GM23338 (cell line): ENCODE results near the gene CRYL1. TPM values are rescaled to one million over a fixed set of nuclear protein-coding genes. Genes with fewer than 3 reads are reported as not detected.

Experiments used
- ATAC-seq: fragments of 200-7000 bp; cut with Tn5 transposase; 3 replicates; pipeline ENCODE4 v1.9.1; 2020
- DNase-seq: peaks from one replicate; pipeline ENCODE4 v3.0.0-alpha.2; 2015; ENCODE audit warnings: low spot score
- H2AFZ ChIP-seq: fragments of 200-600 bp; sonication (generic); 2 replicates; pipeline ENCODE4 v1.8.0; 2016; ENCODE audit warnings: antibody characterized with exemption, mild to moderate bottlenecking, moderate library complexity
- H3F3A ChIP-seq: fragments of 200-600 bp; sonication (generic); replicated peaks from 2 replicates; pipeline ENCODE4 v1.8.0; 2017; ENCODE audit warnings: antibody characterized with exemption, mixed run types, low read depth
- H3K27ac ChIP-seq: fragments of 200-600 bp; sonication (generic); 2 replicates; pipeline ENCODE4 v1.6.1; 2016; ENCODE audit warnings: low read depth
- H3K27me3 ChIP-seq: fragments of 200-600 bp; sonication (generic); 2 replicates; pipeline ENCODE4 v1.8.0; 2016; ENCODE audit warnings: mild to moderate bottlenecking, mixed run types, moderate library complexity; ENCODE audit not compliant: insufficient read depth
- H3K36me3 ChIP-seq: fragments of 200-600 bp; sonication (generic); 2 replicates; pipeline ENCODE4 v1.8.0; 2016; ENCODE audit warnings: mild to moderate bottlenecking; ENCODE audit not compliant: insufficient read depth
- H3K4me1 ChIP-seq: fragments of 200-600 bp; sonication (generic); 2 replicates; pipeline ENCODE4 v1.8.0; 2016; ENCODE audit warnings: mild to moderate bottlenecking, moderate library complexity; ENCODE audit not compliant: insufficient read depth
- H3K4me2 ChIP-seq: fragments of 200-600 bp; sonication (generic); 2 replicates; pipeline ENCODE4 v1.7.1; 2017; ENCODE audit warnings: mixed run types
- H3K4me3 ChIP-seq: fragments of 200-600 bp; sonication (generic); 2 replicates; pipeline ENCODE4 v1.6.1; 2016; ENCODE audit warnings: mixed run types
- H3K79me2 ChIP-seq: fragments of 200-600 bp; sonication (generic); replicated peaks from 2 replicates; pipeline ENCODE4 v1.8.0; 2017; ENCODE audit warnings: mild to moderate bottlenecking; ENCODE audit not compliant: insufficient read depth
- H3K9me2 ChIP-seq: fragments of 200-600 bp; sonication (generic); 2 replicates; pipeline ENCODE4 v1.8.0; 2017; ENCODE audit not compliant: insufficient read depth
- H4K20me1 ChIP-seq: fragments of 200-600 bp; sonication (generic); replicated peaks from 2 replicates; pipeline ENCODE4 v1.8.0; 2017; ENCODE audit warnings: mild to moderate bottlenecking; ENCODE audit not compliant: insufficient read depth
- H3K27ac Mint-ChIP-seq: 2 replicates; pipeline ENCODE4 v1.8.0; 2020; ENCODE audit warnings: inconsistent platforms, mild to moderate bottlenecking, moderate library complexity, mixed read lengths
- H3K27me3 Mint-ChIP-seq: 3 replicates; pipeline ENCODE4 v1.8.0; 2022; ENCODE audit warnings: low read depth, mild to moderate bottlenecking, moderate library complexity, mixed read lengths, inconsistent platforms; ENCODE audit not compliant: insufficient read depth, poor library complexity
- H3K36me3 Mint-ChIP-seq: 3 replicates; pipeline ENCODE4 v1.8.0; 2021; ENCODE audit warnings: low read depth, mild to moderate bottlenecking, inconsistent platforms, moderate library complexity, mixed read lengths
- H3K4me1 Mint-ChIP-seq: 3 replicates; pipeline ENCODE4 v1.8.0; 2020; ENCODE audit warnings: mild to moderate bottlenecking, inconsistent platforms, mixed read lengths
- H3K4me3 Mint-ChIP-seq: 3 replicates; pipeline ENCODE4 v1.8.0; 2021; ENCODE audit warnings: moderate library complexity, mild to moderate bottlenecking, inconsistent platforms, mixed read lengths
- H3K9me3 Mint-ChIP-seq: 3 replicates; pipeline ENCODE4 v1.8.0; 2020; ENCODE audit warnings: moderate library complexity, mild to moderate bottlenecking, inconsistent platforms, mixed read lengths
- EZH2 ChIP-seq: fragments of 200-600 bp; sonication (generic); IDR thresholded peaks from one replicate; pipeline ENCODE4 v1.8.0; 2017; ENCODE audit warnings: antibody characterized with exemption, mild to moderate bottlenecking, low read depth; ENCODE audit not compliant: unreplicated experiment
- EZH2phosphoT487 ChIP-seq: fragments of 200-600 bp; sonication (generic); IDR thresholded peaks from one replicate; pipeline ENCODE4 v1.8.1; 2018; ENCODE audit warnings: antibody characterized with exemption; ENCODE audit not compliant: unreplicated experiment
- JUNB ChIP-seq: IDR thresholded peaks from one replicate; pipeline ENCODE4 v1.6.1; 2016; ENCODE audit warnings: antibody characterized with exemption; ENCODE audit not compliant: unreplicated experiment
- NANOG ChIP-seq: IDR thresholded peaks from 2 replicates; pipeline ENCODE4 v1.6.1; 2016; ENCODE audit warnings: antibody characterized with exemption, borderline replicate concordance
- POLR2AphosphoS5 ChIP-seq: IDR thresholded peaks from 2 replicates; pipeline ENCODE4 v1.6.1; 2016; ENCODE audit warnings: antibody characterized with exemption, low read depth
- STAT1 ChIP-seq: IDR thresholded peaks from one replicate; pipeline ENCODE4 v1.6.1; 2016; ENCODE audit warnings: antibody characterized with exemption; ENCODE audit not compliant: unreplicated experiment
- ZNF114 ChIP-seq: fragments of 250-450 bp; sonication (Bioruptor Pico); IDR thresholded peaks from 2 replicates; pipeline ENCODE4 v1.5.0; 2020; ENCODE audit warnings: mild to moderate bottlenecking, moderate library complexity
- polyA plus RNA-seq: library from polyadenylated mRNA; unstranded; fragments of >200 nt; fragmentation: Nextera tagmentation; extraction: Ambion mirVana; gene quantifications from 2 replicates; pipeline ENCODE4 v1.2.1, GENCODE V29; 2016
- total RNA-seq: library from RNA; depleted of rRNA; stranded (reverse); fragments of >200 nt; shearing (Covaris generic); gene quantifications from 2 replicates; pipeline ENCODE4 v1.2.3, GENCODE V29; 2014
- TF ChIP-seq, protein P1 (sequence below): fragments of 250-450 bp; sonication (Bioruptor Pico); IDR thresholded peaks from 2 replicates; pipeline ENCODE4 v1.5.0; 2020; ENCODE audit warnings: mild to moderate bottlenecking, moderate library complexity
- TF ChIP-seq, protein P2 (sequence below), 2 experiments: fragments of 200-600 bp in 1 of 2; sonication (generic) in 1 of 2; conservative IDR thresholded peaks; 2 replicates each; pipeline versions ENCODE4 v1.5.1 to v1.6.1; 2016 to 2017; ENCODE audit warnings: antibody characterized with exemption in 2 of 2, low read depth in 2 of 2, mild to moderate bottlenecking in 2 of 2, moderate library complexity in 1 of 2
- TF ChIP-seq, protein P3 (sequence below): IDR thresholded peaks from 2 replicates; pipeline ENCODE4 v1.6.1; 2016; ENCODE audit warnings: antibody characterized with exemption
- TF ChIP-seq, protein P4 (sequence below): IDR thresholded peaks from one replicate; pipeline ENCODE4 v1.6.1; 2018; ENCODE audit warnings: antibody characterized with exemption; ENCODE audit not compliant: unreplicated experiment

Gene CRYL1
- total and polyA plus RNA-seq, 2 experiments from 2014 or later, result 2.2 to 2.6 TPM

DNA sequence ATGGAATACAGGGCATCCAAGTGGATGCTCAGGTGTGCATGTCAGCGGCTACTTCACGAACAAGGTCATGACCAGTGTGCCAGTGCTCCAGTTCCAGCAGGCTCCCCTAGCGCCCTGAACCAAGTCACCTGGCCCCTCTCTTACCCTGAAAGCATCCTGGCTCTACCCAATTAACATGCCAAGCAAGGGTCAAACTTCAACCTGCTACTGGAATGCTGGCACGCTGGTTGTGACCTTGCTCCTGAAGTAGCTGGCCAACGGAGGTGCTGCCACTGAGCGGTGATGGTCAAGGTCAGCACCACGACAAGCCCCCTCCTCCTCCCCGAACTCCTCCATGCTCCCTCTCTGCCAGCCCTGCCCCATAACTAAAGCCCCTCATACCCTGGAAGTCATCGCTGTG is 96.0 kb downstream of the CRYL1 start:
- peaks cover 12% of the 10 kb centered on the region for H3K4me1 Mint-ChIP-seq
- Histone ChIP-seq H3K36me3 (no peaks in the 10 kb centered on the region), H3K4me2 (no peak overlapping the region), H3K9me2 (no peaks in the 10 kb centered on the region), H3K27me3 (peaks cover 10% of the 10 kb centered on the region), H3K4me3 (no peak overlapping the region), H3K27ac (no peak overlapping the region), H3K4me1 (peaks cover 11% of the 10 kb centered on the region), H2AFZ (no peak overlapping the region), H3F3A (no peaks in the 10 kb centered on the region), H4K20me1 (no peaks in the 10 kb centered on the region), H3K79me2 (no peaks in the 10 kb centered on the region)
- TF ChIP-seq EZH2 (no peak), JUNB (no peak), ZNF114 (CRISPR knock-in tag) (no peak), STAT1 (no peak), NANOG (no peak), EZH2phosphoT487 (no peak), POLR2AphosphoS5 (no peak)
- TF ChIP-seq, protein P1, sequence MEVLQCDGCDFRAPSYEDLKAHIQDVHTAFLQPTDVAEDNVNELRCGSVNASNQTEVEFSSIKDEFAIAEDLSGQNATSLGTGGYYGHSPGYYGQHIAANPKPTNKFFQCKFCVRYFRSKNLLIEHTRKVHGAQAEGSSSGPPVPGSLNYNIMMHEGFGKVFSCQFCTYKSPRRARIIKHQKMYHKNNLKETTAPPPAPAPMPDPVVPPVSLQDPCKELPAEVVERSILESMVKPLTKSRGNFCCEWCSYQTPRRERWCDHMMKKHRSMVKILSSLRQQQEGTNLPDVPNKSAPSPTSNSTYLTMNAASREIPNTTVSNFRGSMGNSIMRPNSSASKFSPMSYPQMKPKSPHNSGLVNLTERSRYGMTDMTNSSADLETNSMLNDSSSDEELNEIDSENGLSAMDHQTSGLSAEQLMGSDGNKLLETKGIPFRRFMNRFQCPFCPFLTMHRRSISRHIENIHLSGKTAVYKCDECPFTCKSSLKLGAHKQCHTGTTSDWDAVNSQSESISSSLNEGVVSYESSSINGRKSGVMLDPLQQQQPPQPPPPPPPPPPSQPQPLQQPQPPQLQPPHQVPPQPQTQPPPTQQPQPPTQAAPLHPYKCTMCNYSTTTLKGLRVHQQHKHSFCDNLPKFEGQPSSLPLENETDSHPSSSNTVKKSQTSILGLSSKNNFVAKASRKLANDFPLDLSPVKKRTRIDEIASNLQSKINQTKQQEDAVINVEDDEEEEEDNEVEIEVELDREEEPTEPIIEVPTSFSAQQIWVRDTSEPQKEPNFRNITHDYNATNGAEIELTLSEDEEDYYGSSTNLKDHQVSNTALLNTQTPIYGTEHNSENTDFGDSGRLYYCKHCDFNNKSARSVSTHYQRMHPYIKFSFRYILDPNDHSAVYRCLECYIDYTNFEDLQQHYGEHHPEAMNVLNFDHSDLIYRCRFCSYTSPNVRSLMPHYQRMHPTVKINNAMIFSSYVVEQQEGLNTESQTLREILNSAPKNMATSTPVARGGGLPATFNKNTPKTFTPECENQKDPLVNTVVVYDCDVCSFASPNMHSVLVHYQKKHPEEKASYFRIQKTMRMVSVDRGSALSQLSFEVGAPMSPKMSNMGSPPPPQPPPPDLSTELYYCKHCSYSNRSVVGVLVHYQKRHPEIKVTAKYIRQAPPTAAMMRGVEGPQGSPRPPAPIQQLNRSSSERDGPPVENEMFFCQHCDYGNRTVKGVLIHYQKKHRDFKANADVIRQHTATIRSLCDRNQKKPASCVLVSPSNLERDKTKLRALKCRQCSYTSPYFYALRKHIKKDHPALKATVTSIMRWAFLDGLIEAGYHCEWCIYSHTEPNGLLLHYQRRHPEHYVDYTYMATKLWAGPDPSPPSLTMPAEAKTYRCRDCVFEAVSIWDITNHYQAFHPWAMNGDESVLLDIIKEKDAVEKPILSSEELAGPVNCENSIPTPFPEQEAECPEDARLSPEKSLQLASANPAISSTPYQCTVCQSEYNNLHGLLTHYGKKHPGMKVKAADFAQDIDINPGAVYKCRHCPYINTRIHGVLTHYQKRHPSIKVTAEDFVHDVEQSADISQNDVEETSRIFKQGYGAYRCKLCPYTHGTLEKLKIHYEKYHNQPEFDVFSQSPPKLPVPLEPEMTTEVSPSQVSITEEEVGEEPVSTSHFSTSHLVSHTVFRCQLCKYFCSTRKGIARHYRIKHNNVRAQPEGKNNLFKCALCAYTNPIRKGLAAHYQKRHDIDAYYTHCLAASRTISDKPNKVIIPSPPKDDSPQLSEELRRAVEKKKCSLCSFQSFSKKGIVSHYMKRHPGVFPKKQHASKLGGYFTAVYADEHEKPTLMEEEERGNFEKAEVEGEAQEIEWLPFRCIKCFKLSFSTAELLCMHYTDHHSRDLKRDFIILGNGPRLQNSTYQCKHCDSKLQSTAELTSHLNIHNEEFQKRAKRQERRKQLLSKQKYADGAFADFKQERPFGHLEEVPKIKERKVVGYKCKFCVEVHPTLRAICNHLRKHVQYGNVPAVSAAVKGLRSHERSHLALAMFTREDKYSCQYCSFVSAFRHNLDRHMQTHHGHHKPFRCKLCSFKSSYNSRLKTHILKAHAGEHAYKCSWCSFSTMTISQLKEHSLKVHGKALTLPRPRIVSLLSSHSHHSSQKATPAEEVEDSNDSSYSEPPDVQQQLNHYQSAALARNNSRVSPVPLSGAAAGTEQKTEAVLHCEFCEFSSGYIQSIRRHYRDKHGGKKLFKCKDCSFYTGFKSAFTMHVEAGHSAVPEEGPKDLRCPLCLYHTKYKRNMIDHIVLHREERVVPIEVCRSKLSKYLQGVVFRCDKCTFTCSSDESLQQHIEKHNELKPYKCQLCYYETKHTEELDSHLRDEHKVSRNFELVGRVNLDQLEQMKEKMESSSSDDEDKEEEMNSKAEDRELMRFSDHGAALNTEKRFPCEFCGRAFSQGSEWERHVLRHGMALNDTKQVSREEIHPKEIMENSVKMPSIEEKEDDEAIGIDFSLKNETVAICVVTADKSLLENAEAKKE (CRISPR knock-in tag), result no peak
- TF ChIP-seq, protein P2, sequence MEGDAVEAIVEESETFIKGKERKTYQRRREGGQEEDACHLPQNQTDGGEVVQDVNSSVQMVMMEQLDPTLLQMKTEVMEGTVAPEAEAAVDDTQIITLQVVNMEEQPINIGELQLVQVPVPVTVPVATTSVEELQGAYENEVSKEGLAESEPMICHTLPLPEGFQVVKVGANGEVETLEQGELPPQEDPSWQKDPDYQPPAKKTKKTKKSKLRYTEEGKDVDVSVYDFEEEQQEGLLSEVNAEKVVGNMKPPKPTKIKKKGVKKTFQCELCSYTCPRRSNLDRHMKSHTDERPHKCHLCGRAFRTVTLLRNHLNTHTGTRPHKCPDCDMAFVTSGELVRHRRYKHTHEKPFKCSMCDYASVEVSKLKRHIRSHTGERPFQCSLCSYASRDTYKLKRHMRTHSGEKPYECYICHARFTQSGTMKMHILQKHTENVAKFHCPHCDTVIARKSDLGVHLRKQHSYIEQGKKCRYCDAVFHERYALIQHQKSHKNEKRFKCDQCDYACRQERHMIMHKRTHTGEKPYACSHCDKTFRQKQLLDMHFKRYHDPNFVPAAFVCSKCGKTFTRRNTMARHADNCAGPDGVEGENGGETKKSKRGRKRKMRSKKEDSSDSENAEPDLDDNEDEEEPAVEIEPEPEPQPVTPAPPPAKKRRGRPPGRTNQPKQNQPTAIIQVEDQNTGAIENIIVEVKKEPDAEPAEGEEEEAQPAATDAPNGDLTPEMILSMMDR (conservative IDR thresholded peaks at IDR 0.05; ENCODE audit: low read depth in 2 of 2), result no peak
- TF ChIP-seq, protein P3, sequence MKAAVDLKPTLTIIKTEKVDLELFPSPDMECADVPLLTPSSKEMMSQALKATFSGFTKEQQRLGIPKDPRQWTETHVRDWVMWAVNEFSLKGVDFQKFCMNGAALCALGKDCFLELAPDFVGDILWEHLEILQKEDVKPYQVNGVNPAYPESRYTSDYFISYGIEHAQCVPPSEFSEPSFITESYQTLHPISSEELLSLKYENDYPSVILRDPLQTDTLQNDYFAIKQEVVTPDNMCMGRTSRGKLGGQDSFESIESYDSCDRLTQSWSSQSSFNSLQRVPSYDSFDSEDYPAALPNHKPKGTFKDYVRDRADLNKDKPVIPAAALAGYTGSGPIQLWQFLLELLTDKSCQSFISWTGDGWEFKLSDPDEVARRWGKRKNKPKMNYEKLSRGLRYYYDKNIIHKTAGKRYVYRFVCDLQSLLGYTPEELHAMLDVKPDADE, result no peak
- TF ChIP-seq, protein P4, sequence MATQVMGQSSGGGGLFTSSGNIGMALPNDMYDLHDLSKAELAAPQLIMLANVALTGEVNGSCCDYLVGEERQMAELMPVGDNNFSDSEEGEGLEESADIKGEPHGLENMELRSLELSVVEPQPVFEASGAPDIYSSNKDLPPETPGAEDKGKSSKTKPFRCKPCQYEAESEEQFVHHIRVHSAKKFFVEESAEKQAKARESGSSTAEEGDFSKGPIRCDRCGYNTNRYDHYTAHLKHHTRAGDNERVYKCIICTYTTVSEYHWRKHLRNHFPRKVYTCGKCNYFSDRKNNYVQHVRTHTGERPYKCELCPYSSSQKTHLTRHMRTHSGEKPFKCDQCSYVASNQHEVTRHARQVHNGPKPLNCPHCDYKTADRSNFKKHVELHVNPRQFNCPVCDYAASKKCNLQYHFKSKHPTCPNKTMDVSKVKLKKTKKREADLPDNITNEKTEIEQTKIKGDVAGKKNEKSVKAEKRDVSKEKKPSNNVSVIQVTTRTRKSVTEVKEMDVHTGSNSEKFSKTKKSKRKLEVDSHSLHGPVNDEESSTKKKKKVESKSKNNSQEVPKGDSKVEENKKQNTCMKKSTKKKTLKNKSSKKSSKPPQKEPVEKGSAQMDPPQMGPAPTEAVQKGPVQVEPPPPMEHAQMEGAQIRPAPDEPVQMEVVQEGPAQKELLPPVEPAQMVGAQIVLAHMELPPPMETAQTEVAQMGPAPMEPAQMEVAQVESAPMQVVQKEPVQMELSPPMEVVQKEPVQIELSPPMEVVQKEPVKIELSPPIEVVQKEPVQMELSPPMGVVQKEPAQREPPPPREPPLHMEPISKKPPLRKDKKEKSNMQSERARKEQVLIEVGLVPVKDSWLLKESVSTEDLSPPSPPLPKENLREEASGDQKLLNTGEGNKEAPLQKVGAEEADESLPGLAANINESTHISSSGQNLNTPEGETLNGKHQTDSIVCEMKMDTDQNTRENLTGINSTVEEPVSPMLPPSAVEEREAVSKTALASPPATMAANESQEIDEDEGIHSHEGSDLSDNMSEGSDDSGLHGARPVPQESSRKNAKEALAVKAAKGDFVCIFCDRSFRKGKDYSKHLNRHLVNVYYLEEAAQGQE, result no peak
- ATAC-seq, result no peak
- H3K4me3 Mint-ChIP-seq, result no peak overlapping the region
- H3K36me3 Mint-ChIP-seq, result peaks cover 3% of the 10 kb centered on the region; the same call in 1 of the 3 replicates
- H3K9me3 Mint-ChIP-seq, result peaks cover 2% of the 10 kb centered on the region; the same call in 1 of the 3 replicates
- H3K27ac Mint-ChIP-seq, result no peak overlapping the region
- H3K27me3 Mint-ChIP-seq, result peaks cover 8% of the 10 kb centered on the region
- no peak for DNase-seq
